Ovary (tissue), 9 donors: ENCODE data around the gene RHBG. TPM values are rescaled to one million over a fixed set of nuclear protein-coding genes. Genes with fewer than 3 reads are reported as not detected.

ENCODE experiments used
- DNase-seq, 5 donors: peaks; one replicate each; pipeline ENCODE4 v3.0.0-alpha.2; 2019 to 2020
- H3K27ac ChIP-seq, 2 donors: fragments of 200-600 bp; one replicate each; pipeline versions ENCODE4 v1.5.1 to v1.8.0; 2019 to 2022
- H3K27me3 ChIP-seq: fragments of 200-600 bp; one replicate; pipeline ENCODE4 v1.8.0; 2022
- H3K36me3 ChIP-seq: fragments of 200-600 bp; sonication (generic); one replicate; pipeline ENCODE4 v1.5.1; 2019
- H3K4me1 ChIP-seq: one replicate; pipeline ENCODE4 v1.8.1; 2013; ENCODE audit warnings: mild to moderate bottlenecking, moderate library complexity; ENCODE audit not compliant: insufficient read depth
- H3K4me3 ChIP-seq: fragments of 200-600 bp; sonication (generic); one replicate; pipeline ENCODE4 v1.5.1; 2017
- H3K9me3 ChIP-seq, 2 donors: fragments of 200-600 bp in 1 of 2; sonication (generic) in 1 of 2; one replicate each; pipeline versions ENCODE4 v1.5.1 to v1.8.1; 2013 to 2019; ENCODE audit warnings: mild to moderate bottlenecking in 1 of 2, moderate library complexity in 1 of 2
- EP300 ChIP-seq: sonication (generic); formaldehyde crosslinking; IDR thresholded peaks from one replicate; pipeline ENCODE4 v1.6.1; 2017; ENCODE audit warnings: antibody characterized with exemption
- POLR2A ChIP-seq: fragments of 450-650 bp; IDR thresholded peaks from one replicate; pipeline ENCODE4 v1.6.1; 2017; ENCODE audit warnings: antibody characterized with exemption, mild to moderate bottlenecking, moderate library complexity
- WGBS, 3 donors: extraction: QIAGEN DNeasy Blood & Tissue Kit in 1 of 3; methylation state at CpG; one replicate each; pipeline versions ENCODE4 v1.1.5 to v1.1.7; 2013 to 2017; 5-methylcytosine and 5-hydroxymethylcytosine counted together
- intact Hi-C, 4 donors: fragments of 100-400 bp; cut with DNase I; formaldehyde crosslinking; loops; one replicate each; pipeline versions ENCODE4 v1.11.0 to v1.15.1; 2022 to 2023
- polyA plus RNA-seq, 2 donors: library from polyadenylated mRNA; stranded (reverse); fragments of 200-250 nt in 1 of 2; fragments of 350-450 nt in 1 of 2; fragmentation: Illumina TruSeq in 1 of 2; extraction: RNeasy Lipid Tissue Mini Kit (QIAGEN cat#74804) in 1 of 2; gene quantifications; one replicate each; pipeline ENCODE4 v1.2.3, GENCODE V29; 2013 to 2014
- total RNA-seq, 7 donors: library from RNA; depleted of rRNA in 2 of 7; stranded (reverse); fragments of >200 nt in 2 of 7; fragmentation: NEBNext Ultra II Directional in 3 of 7; extraction: Animal tissue kit (Norgen Biotek cat#: 25700) in 3 of 7; gene quantifications; one replicate each; pipeline versions ENCODE4 v1.1.0 to v1.2.4, GENCODE V29; 2016 to 2023
- TF ChIP-seq, protein P1 (sequence below), 3 donors: fragments of 450-650 bp in 2 of 3; fragments of 200-600 bp in 1 of 3; IDR thresholded peaks; one replicate each; pipeline versions ENCODE4 v1.5.1 to v1.8.0; 2016 to 2022; ENCODE audit warnings: antibody characterized with exemption in 3 of 3, mild to moderate bottlenecking in 1 of 3
- donor health status: DM: no; HTN: no; CAD: no; lungs with moderate emphysema.
- donor health status: DM: no; HTN: no; CAD: no.
- donor health status: Bipolar disorder and iron deficiency.
- donor health status: DM: yes; HTN: yes; CAD: no.
- donor health status: DM: no; HTN: no; CAD: no.
- donor health status: DM: yes; HTN: yes; CAD: no.

RHBG gene
- total and polyA plus RNA-seq, 9 donors: 2.3 to 27.4 (median 13.6) TPM

DNA sequence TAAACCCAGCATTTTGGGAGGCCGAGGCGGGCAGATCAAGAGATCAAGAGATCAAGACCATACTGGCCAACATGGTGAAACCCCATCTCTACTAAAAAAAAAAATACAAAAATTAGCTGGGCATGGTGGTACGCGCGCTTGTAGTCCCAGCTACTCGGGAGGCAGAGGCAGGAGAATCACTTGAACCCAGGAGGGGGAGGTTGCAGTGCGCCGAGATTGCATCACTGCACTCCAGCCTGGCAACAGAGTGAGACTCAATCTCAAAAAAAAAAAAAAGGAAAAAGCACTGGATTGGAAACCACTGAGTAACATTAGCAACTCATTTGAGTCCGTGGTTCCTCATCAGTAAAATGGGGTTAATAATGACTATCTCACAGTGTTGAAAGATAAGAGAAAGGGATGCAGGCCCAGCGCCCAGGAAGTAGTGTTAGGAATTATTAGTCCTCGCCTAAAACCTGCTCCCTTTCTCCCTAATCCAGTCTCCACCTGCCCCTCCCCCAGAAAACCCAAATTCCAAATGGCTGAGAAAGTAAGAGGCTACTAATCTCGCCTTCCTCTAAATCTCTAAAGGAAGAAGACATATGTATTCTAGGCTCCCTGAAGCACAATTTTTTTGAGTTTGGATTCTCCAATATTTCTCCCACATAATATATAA, 49.5 kb downstream of the RHBG start:
- peaks cover 13% of the 10 kb centered on the region for H3K27me3 ChIP-seq
- TF ChIP-seq, protein P1, sequence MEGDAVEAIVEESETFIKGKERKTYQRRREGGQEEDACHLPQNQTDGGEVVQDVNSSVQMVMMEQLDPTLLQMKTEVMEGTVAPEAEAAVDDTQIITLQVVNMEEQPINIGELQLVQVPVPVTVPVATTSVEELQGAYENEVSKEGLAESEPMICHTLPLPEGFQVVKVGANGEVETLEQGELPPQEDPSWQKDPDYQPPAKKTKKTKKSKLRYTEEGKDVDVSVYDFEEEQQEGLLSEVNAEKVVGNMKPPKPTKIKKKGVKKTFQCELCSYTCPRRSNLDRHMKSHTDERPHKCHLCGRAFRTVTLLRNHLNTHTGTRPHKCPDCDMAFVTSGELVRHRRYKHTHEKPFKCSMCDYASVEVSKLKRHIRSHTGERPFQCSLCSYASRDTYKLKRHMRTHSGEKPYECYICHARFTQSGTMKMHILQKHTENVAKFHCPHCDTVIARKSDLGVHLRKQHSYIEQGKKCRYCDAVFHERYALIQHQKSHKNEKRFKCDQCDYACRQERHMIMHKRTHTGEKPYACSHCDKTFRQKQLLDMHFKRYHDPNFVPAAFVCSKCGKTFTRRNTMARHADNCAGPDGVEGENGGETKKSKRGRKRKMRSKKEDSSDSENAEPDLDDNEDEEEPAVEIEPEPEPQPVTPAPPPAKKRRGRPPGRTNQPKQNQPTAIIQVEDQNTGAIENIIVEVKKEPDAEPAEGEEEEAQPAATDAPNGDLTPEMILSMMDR (IDR thresholded peaks at IDR 0.05): no peak
- H3K4me3 ChIP-seq: no peak overlapping the region
- 76 to 83% (median 83%) methylated on average over 12 of the region's 12 CpGs for WGBS, 3 donors
- DNase-seq: no peak
- no peaks in the 10 kb centered on the region for H3K36me3 ChIP-seq
- no peak overlapping the region for H3K27ac ChIP-seq
- no peaks in the 10 kb centered on the region for H3K9me3 ChIP-seq
- peaks cover 5% of the 10 kb centered on the region for H3K4me1 ChIP-seq
- intact Hi-C loops: no loop called here

DNA sequence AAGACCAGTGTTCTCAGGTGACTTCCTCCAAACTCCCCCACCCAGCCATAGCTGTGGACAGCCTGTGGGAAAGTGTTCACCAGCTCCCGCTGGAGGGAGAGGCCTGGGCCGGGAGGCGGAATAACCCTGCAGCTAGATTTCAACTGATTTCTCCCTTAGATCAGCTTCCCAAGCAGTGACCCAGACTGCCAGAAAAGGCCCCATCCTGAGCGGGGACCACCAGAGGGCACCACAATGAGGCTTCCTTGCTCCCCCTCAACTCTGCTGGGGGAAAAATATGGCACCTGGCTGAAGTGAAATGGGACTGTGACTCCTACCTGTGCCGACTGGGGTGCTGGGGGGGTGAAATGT, 50.8 kb downstream of the RHBG start:
- H3K36me3 ChIP-seq: no peaks in the 10 kb centered on the region
- H3K4me3 ChIP-seq: no peak overlapping the region
- peaks cover 13% of the 10 kb centered on the region for H3K27me3 ChIP-seq
- WGBS, 3 donors: 24 to 41% (median 32%) methylated on average over 5 of the region's 5 CpGs
- H3K4me1 ChIP-seq: peaks cover 5% of the 10 kb centered on the region
- H3K9me3 ChIP-seq: no peaks in the 10 kb centered on the region
- no peak overlapping the region for H3K27ac ChIP-seq
- intact Hi-C loops: loop anchor here in 1 of 4 donors (10.0 kb wide), 1 partner anchor 185 kb away; no protein-coding TSS in a partner anchor
- TF ChIP-seq, protein P1 (IDR thresholded peaks at IDR 0.05): no peak
- TF ChIP-seq POLR2A (no peak), EP300 (no peak)
- no peak for DNase-seq

DNA sequence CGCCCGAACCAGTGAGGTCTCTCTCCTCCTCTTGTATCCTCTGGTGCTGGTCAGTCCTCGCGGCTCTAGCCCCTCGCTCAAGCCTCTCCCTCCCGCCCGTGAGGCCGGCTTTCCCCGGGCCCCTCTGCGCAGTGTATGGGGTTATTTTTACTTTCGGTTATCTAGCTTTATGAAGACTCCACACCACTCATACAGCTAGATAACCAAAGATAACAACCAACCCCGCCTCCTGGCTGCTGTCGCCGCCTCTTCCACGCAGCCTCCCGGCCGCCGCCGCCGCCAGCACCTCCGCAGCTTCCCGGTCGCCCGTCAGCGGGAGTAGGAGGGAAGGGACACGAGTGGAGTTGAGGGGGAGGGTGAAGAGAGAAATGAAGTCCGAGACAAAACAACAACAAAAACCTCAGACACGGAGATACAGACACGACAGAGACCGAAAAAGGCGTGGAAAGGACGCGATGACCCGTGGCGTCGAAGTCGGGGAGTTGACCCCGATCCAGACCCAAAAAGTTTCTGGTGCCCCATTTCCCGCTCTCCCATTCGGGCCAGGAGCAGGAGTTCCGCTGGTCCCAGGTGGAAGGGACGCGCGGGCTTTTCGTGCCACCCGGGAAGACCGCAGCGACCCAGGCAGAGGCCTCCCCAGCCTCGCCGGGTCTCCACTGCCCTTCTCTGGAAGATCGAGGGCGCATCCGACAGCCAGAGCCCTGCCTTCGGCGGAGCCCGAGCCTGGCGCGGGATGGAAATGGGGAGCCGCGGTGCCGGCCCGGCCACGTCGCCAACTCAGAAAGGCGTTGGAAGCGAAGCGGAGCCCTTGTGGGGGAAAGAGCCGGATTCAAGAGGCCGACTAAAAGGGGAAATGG, 51.4 kb downstream of the RHBG start:
- no peak overlapping the region for H3K27ac ChIP-seq
- DNase-seq: no peak
- TF ChIP-seq EP300 (no peak), POLR2A (no peak)
- TF ChIP-seq, protein P1 (IDR thresholded peaks at IDR 0.05): no peak
- no peaks in the 10 kb centered on the region for H3K36me3 ChIP-seq
- WGBS, 3 donors: 3 to 5% (median 5%) methylated on average over 69 of the region's 69 CpGs
- intact Hi-C loops: loop anchor here in 1 of 4 donors (10.0 kb wide), 1 partner anchor 186 kb away; no protein-coding TSS in a partner anchor
- no peaks in the 10 kb centered on the region for H3K9me3 ChIP-seq
- peaks cover 13% of the 10 kb centered on the region for H3K27me3 ChIP-seq
- H3K4me1 ChIP-seq: peaks cover 5% of the 10 kb centered on the region
- H3K4me3 ChIP-seq: no peak overlapping the region

DNA sequence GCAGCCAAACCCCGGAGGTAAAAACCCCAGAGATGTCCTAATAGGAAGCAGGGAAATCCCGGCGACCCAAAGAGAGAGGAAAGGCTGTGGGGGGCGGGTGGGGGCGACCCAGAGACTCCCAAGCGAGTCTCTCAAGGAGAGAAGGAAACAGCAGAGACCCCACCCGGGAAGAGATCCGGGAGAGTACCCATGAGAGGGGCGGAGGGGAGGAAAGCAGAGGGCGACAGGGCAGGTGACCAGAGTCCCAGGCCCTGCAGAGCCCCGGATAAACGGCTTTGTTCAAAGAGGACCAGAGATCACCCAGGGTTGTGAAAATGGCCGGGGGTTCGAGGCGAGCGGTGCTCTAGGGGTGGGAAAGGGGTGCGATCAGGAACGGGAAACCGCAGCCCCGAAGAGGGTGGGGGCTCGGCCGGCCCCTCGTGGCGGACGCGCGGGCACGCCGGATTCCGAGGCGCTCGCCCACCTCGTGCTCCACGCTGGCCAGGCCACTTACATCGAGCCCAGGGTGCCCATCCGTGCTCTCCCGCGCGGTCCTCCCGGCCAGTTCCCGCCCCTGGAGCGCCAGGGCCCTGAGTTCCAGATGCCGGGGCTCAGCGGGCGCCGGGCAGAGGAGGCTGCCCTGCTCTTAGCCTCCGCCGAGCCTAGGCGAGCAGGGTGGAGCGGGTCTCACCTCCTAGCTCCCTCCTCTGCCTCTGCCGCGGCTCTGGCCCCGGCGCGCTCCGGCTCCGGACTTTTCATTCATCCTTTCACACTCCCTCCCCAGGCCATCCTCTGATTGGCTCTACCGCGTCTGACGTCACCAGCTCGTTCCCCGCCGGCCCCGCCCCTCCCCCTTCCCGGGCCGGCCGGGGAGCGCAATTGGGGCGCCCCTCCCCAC, 52.3 kb downstream of the RHBG start:
- Histone ChIP-seq H3K9me3 (no peaks in the 10 kb centered on the region), H3K27me3 (peaks cover 13% of the 10 kb centered on the region), H3K4me3 (no peak overlapping the region), H3K36me3 (no peaks in the 10 kb centered on the region), H3K4me1 (peaks cover 5% of the 10 kb centered on the region), H3K27ac (no peak overlapping the region)
- intact Hi-C loops: loop anchor here in 1 of 4 donors (10.0 kb wide), 1 partner anchor 186 kb away; no protein-coding TSS in a partner anchor
- DNase-seq: peak; percentile 37 to 70 (median 62)
- TF ChIP-seq EP300 (no peak), POLR2A (no peak)
- TF ChIP-seq, protein P1 (IDR thresholded peaks at IDR 0.05): no peak
- 1 to 2% (median 1%) methylated on average over 61 to 69 of the region's 69 CpGs for WGBS, 3 donors
